AG08396 (cell line): ENCODE results near the gene PIM1.

Experiments
- DNase-seq: peaks from one replicate; pipeline ENCODE4 v3.0.0; 2012; ENCODE audit warnings: low spot score, mixed read lengths

Gene PIM1

DNA sequence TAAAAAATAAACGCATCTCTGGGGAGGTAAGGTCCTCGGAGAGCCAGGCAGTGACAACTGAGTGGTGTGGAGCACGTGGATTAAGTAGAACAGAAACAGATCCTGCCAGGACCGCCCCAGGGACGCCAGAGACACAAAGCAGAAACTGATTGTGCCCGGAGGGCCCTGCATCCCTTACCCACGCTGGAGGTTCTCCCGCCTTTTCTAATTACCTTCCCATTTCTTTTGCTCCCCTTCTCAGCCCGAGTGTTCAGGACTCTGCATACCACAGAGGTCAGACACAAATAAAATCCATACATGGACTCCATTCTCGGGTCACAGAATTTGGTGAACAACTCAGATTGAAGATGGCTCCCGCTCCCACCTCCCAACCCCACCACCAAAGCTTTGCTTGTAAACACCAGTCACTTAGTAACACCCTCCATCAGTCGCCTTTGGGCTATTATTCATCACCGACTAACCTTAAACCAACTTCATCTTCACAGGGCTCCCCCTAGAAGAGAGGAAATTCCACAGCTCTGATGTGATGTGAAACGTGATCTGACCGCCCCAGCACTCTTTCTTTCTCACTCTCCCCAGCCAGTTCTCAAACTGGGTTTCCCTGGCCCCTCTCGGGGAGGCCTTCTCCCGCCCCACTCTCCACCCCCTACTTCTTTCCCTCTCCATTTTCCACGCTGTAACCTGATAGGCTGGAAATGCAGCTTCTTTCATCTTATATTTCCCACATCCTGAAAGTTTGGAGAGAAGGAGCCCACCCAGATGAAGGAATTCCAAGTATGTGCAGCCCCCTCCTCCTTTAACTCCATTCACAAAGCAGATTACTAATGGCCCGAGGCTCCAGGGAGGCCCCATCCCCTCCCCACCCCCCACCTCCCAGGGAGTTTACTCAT lies 32.5 kb upstream of the PIM1 start:
- peak; percentile 85 for DNase-seq

DNA sequence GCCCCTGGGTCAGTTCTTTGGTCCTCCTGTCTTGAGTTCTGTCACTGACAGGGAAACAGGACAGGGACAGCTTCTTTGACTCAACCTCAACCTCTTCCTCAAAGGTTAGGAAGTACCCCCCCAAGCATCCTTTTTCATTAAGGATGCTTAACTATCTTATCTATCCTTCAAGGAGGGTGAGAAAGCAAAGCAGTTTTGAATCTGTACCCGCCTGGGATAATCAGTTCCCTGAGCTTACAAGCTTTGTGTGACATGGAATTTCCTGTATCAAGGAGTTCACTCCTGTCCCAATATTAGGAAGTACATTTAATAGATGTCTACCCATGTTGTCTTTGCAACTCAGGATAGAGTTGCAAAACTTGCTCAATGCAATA lies 31.1 kb upstream of the PIM1 start:
- DNase-seq = no peak

DNA sequence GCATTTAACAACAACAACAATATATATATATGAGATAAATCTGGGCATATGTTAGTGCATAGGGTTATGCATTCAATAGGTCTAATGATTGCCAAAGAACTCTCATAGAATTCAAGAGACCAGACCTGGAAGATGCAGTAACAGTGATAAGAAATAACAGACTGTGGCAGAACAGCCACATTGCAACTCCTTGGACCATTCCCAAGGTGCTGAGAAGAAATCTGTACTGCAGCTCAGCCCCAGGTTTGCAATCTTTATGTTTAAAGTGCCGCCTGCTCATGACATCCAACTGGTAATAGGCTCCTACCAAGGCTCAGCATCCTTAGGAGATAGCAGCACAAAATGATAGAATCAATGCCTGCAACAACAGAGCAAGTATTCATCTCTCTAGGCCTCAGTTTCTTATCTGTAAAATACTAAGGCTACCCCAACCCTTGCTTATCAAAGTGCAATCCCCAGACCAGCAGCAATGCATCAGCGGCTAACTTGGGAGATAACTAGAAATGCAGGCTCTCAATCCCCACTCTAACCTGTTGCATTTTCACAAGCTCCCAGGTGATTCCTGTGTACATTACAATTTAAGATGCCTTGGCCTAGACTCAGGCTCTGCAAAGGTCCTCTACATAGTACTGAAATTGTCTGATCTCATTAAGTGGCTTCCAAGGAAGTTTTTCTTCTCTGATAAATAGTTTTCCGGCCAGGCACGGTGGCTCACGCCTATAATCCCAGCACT lies 30.6 kb upstream of the PIM1 start:
- no peak for DNase-seq

DNA sequence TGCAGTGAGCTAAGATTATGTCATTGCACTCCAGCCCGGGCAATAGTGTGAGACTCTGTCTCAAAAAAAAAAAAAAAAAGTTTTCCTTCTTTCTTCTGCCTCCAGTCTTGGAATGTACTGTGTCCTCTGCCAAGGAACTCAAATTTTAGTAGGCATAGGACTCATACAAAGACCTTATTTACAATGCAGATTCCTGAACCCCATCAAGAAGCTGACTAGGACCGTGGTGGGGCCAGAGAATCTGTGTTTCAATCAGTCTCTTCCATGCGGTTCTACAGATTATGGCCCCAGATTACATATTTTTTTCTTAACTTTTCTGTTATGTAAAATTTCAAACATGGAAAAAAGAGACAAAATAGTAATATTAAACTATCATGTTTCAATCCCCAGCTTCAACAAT lies 29.8 kb upstream of the PIM1 start:
- no peak for DNase-seq

DNA sequence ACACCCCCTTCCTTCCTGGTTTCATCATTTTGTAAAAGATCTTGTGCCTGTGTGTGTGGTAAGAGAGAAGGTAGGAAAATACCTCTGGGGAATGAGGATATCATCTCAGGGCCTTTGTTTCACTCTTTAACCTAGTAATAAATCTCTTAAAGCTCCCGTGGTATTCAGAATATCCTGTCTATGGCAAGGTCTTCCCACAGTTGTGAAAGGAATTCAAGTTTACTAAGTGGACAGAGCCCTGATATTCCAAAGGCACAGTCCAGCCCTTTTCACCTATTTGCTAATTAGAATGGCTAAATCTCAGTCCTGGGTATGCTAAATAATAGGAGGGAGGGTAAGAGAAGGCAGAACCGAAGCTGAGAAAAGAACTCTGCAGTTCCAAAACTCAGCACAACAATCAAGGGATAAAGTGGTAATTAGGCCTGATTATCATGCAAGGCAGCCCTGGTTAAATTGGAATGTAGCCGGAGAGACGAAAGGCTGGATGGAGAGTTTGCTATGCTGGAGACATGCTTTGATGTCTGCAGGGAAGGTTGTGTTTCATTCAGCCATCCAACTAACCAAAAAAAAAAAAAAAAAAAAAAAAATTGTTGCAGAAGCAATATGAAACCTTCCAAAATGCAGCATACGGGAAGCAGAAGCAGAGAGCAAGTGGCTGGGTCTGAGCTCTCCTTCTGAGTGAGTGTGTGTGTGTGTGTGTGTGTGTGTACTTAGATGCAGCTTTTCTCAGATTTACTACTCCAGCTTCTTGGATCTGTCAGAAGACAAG lies 28.5 kb upstream of the PIM1 start:
- no peak for DNase-seq

DNA sequence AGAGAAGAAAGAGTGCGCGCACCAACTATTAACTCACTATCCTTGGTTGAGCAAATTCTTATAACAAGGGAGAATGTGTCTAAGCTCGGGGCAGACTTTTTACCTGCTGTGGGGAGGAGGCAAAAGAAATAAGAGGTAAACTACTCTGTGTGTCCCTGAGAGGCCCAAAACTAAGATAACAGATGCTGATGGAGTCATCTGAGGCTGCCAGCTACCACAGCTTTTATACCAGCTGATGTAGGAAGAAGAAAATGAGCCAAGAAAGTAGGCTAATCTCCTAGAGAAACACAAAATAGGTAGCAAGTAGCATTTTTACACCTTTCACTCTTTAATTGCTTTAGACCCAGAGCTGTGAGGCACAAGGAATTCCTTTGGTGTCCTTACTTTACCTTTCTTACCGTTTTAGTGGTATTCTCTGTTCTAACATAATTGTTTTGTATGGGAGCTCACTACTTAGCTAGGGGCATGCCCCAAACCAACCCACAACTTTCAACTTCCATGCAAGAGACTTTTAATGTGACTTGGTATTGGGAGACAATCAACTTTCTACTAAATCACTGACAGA lies 27.8 kb upstream of the PIM1 start:
- no peak for DNase-seq

DNA sequence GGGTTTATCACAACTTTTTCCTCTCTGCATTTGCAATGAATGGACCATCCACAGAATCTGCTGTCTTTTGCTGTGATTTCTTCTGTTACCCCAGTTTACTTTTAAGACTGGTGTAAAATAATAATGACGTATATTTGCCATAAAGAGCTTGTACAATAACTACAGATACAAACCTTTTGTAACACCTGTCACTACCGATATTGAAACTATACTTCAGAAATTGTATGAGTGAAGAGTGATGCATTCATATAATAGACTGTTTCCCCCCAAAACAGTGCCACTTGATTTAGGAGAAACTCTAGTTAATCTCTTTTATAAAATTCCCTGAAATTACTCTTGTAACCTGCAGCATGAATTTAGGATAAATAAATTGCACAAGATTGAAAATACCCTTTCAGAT lies 26.4 kb upstream of the PIM1 start:
- DNase-seq = no peak

DNA sequence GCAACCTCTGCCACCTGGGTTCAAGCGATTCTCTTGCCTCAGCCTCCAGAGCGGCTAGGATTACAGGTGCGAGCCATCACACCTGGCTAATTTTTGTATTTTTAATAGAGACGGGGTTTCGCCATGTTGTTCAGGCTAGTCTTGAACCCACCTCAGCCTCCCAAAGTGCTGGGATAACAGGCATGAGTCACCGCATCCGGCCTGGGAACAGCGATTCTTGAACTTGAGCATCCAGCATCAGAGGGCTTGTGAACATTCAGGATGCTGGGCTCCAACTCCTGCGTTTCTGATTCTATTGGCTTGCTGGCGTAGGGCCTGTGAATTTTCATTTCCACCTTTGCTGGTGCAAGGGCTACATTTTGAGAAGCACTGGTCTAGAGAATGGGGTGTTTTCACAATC lies 24.5 kb upstream of the PIM1 start:
- no peak for DNase-seq

DNA sequence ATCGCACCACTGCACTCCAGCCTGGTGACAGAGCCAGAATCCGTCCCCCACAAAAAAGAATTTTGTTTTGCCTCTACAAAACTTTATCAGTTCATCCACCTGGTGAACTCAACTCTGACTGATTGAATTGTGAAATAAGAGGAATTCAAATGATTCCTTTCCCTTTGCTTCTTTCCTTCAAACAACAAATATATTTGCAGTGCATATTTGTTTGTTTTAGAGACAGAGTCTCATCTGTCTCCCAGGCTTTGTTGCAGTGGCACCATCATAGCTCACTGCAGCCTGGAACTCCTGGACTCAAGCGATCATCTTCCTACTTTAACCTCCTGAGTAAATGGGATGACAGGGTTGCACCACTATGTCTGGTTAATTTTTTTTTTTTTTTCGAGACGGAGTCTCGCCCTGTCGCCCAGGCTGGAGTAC lies 23.2 kb upstream of the PIM1 start:
- DNase-seq = no peak

DNA sequence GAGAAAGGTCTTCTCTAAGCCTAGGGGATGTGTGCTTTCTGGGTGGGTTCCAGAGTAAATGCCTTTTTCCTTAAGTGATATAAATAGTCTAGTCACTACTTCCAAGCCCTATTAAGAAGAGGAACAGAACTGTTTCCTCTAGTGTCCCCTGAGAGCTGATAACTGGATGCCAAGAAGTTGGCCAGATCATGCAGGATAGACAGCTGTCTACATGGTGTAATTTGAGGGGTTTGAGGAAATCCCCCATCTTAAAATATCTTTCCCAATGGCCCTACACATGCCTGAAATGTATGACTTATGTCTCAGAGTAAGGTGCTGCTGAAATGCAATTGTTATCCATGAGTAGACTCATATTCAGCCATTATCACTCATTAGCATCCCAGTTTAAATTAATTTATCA lies 20.2 kb upstream of the PIM1 start:
- no peak for DNase-seq

DNA sequence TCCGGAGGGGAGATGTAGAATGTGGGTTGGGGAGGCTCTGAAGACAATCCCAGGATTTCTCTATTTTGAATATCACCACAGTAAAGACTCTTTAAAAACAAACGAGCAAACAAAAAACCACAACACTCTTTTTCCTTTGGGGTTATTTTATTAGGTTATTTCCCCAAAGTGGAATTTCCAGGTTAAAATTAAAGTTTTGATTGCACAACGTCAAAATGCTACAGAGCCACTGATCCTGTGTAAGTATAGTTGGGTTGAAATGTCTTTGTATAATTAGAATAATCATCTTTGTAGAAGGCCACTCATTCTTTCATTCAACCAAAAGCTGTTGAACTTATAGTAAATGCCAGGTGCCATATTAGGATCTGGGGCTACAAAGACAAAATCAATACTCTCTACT lies 19.6 kb upstream of the PIM1 start:
- no peak for DNase-seq

DNA sequence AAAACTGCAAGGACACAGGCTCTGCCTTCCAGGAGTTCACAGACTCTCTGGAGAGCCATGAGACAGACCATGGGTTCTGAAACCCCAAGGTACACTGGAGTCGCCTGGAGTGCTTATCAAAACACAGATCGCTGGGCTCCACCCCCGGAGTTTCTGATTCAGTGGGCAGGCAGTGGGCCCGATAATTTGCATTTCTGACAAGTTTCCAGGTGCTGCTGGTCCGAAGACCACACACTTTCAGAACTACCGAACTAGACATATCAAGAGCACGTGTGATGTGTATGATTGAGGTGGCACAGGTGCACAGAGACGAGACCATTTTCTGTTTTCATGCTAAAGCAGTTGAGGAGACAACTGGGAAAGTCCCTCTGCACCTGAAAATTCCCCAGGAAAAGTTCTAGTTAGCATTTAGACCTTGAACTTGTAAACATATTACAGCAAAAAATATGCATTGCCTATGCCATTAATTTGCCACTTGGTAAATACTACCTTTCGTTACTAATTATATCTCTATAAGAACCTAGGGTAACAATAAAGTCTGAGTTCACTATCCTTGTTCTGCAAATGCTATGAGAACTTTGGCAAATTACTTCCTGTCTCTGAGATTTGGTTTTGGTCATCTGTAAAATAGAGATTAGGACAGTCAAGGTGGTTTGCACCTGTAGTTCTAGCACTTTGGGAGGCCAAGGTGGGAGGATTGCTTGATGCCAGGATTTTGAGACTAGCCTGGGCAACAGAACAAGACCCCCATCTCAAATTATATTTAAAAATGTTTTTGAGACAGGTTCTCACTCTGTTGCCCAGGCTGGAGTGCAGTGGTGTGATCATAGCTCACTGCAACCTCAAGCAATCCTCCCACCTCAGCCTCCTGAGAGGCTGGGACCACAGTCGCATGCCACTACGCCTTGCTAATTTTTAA lies 14.3 kb upstream of the PIM1 start:
- no peak for DNase-seq

DNA sequence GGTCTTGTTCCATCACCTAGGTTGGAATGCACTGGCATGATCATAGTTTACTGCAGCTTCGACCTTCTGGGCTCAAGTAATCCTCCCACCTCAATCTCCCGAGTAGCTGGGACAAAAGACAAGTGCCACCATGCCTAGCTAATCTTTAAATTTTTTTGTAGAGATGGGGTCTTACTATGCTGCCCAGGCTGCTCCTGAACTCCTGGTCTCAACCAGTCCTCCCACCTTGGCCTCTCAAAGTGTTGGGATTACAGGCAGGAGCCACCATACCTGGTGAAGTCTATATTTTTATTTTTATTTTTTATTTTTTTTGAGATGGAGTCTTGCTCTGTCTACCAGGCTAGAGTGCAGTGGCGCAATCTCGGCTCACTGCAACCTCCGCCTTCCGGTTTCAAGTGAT lies 11.4 kb upstream of the PIM1 start:
- DNase-seq = no peak

DNA sequence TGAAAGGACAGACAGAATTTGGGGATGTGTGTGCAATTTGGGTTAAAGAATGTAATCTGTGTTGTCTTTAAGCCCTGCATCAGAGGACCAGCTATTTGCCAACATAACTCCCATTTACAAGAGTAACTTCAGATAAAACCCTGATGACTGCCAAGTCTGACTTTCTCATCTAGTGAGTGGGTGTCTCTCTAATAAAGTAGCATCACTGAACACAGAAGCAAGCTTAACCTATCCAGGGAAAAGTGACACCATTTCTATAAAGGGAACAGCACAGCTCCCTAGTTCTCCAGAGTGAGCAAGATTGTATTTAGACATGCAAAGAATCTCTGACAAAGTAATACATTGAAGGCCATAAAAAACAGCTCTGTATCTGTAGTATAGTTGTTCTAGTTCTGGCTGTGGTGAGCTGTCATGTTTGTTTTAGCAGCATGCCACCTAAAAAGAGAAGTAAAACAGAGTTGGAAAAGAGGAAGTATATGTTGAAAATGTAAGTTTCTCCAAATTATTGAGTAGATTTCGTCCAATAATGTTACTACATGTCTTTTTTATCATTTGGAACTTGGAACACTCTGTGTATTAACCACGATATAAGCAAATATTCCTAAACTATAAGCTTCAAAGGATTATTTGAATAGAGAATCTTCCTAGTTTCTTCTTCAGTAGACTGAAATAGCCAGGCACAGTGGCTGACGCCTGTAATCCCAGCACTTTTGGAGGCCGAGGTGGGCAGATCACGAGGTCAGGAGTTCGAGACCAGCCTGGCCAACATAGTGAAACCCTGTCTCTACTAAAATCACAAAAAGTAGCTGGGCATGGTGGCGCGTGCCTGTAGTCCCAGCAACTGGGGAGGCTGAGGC lies 8.8 kb upstream of the PIM1 start:
- DNase-seq = peak; percentile 20

DNA sequence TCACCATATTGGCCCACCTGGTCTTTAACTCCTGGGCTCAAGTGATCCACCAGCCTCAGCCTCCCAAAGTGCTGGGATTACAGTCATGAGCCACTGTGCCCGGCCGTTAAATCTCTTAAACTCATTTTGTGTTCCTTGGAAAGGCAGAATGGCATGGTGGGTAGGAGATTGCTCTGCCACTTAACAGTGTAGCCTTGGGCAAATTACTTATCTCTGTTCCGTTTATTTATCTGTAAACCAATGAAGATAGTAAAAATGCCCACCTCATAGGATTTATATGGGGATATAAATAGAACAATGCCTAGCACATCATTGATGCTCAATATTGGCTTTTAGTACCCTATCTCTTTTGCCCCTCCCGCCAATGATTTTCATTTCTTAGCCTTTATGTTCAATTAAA lies 7.2 kb upstream of the PIM1 start:
- no peak for DNase-seq

DNA sequence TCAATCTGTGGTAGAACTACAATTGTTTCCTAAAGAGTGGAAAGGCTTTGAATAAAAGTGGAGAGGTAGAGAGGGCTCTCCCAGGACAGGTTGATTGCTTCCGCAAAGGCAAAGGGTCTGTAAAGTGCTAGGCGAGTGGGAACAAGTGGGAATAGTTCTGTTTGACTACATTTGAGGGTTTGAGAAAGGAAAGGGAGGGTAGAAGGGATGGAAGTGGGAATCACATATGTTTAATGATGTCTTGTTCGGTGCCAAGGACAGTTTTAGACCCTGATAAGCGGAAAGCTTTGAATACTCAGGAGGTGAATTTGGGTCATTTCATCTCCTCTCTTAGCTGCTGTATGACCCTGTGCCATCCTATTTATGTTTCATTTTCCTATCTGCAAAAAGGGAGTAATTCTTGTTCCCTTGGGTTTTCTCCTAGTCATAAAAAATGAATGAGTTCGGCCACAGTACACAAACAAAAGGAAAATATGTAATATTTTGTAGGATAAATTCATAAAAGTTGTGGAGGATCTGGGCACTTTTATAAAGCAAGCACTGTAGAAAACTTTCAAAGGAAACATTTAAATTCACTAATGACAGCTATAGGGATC lies 1.7 kb upstream of the PIM1 start:
- DNase-seq = no peak

DNA sequence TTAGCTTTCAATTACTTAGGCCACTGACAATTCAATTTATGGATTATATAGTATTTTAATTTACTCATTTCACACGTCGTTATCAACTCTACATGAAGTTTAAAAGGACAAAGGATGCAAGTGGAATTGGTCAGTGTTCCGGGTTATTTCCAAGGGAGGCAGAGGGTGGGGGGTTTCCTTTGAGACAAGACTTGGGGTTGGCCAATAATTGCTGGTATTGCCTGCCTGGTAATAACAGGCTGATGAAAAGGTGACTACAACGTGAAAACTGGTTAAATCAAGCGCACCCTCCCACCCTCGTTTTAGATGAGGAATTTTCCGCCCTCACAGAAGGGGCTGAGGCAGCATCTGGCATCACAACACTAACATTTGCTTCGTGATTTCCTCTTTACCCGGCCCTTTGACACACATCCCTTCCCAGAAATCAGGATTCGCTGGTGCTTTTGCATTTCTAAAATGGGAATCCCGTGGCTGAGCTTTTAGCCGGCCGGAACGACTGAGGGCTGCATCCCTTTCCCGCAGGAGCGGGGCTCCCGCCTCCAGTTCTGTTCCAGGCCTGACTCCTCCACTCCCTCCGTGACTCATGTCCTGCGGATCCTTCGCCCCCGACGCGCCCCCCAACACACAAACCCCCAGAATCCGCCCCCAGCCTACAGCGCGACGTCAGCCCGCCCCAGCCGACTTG lies 999 bp upstream of the PIM1 start:
- peak; percentile 75 for DNase-seq

DNA sequence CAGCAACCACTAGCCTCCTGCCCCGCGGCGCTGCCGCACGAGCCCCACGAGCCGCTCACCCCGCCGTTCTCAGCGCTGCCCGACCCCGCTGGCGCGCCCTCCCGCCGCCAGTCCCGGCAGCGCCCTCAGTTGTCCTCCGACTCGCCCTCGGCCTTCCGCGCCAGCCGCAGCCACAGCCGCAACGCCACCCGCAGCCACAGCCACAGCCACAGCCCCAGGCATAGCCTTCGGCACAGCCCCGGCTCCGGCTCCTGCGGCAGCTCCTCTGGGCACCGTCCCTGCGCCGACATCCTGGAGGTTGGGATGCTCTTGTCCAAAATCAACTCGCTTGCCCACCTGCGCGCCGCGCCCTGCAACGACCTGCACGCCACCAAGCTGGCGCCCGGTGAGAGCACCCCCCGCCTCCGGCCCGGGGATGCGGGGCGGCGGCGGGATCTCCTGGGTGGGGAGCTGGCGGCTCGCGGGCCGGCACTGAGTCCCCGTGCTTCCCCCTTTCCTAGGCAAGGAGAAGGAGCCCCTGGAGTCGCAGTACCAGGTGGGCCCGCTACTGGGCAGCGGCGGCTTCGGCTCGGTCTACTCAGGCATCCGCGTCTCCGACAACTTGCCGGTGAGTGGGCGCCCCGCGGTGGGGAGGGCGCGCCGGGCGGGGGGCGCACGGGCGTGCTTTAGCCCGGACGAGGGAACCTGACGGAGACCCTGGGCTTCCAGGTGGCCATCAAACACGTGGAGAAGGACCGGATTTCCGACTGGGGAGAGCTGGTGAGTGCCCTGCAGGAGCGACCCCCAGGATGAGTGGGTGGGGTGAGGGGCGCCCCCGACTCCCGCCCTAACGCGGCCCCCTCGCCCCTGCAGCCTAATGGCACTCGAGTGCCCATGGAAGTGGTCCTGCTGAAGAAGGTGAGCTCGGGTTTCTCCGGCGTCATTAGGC lies 585 bp downstream of the PIM1 start:
- DNase-seq = peak; percentile 57
